Measurements from ENCODE around the gene CTBP2. TPM values are rescaled to one million over a fixed set of nuclear protein-coding genes. Genes with fewer than 3 reads are reported as not detected.

Gene CTBP2
- total RNA-seq, 1 experiment from 2014 or later: 212 TPM

DNA sequence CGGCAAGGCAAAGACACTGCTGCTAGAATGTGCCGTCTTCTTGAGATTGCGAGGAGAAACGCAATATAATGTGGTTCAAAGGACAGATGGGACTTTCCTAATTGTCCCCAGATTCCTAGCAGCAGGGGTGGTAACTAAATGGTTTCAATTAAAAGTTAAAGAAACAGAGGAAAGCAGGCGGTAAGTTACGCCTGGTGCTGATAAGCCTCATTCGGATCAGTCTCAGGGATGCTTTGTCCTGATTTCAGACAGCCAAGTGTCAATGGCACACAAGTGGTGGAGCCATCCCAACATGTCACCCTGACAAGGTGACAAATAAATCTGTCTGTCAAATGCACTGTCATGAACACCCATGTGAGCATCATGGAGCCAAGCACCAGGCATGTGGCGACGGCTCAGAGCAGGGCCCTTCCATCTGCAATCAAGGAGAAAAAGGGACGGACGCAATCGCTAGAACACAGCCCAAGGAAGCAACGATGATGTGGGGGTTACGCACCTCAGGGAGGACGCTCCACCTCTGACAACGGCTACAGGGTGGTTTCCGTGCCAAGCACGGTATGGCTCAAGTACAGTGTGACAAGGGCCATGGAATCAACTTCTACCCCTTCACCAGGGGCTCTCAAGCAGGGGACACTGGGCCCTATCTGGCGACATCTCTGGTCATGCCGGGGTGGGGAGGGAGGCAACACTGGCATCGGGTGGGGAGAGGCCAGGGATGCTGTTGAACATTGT, 66.2 kb downstream of the CTBP2 start:
- peaks cover 59 to 65% of the 10 kb centered on the region in 2 experiments for H3K4me1 Mint-ChIP-seq
- no CpG with 5 or more reads among the region's 21 CpGs for WGBS (ENCODE audit: extremely low coverage, insufficient read length, low lambda C conversion rate)

More for the DNA sequence above, 66.2 kb downstream of the CTBP2 start:
- no peak overlapping the region for H3K56ac ChIP-seq (ENCODE audit: insufficient read length, low read depth, low read length)
- no peak overlapping the region for H2AFZ ChIP-seq (ENCODE audit: low read length)
- no peak overlapping the region for H3K14ac ChIP-seq (ENCODE audit: insufficient read depth, low read length)
- Mint-ChIP-seq H3K9me3 (no peaks in the 10 kb centered on the region), H3K27me3 (ENCODE audit: low read depth) (no peaks in the 10 kb centered on the region), H3K36me3 (ENCODE audit: insufficient read depth in 1 of 3, low read depth in 3 of 3) (peaks cover 26 to 51% (median 38%) of the 10 kb centered on the region in 3 experiments; a peak in 6 of 7 replicates), H3K27ac (peak overlapping the region; percentile 16 to 73 (median 40); a peak in 3 of 7 replicates), H3K4me3 (no peak overlapping the region)
- no peak overlapping the region for H4K8ac ChIP-seq (replicated peaks; ENCODE audit: insufficient read length, low read depth, low read length)
- H3T11ph ChIP-seq (ENCODE audit: low read length): no peak overlapping the region
- no peaks in the 10 kb centered on the region for H3K9me3 ChIP-seq (ENCODE audit: control insufficient read depth, low read depth, low read length)
- H3K27me3 ChIP-seq (ENCODE audit: insufficient read depth, low read length): no peaks in the 10 kb centered on the region
- H2BK5ac ChIP-seq (ENCODE audit: insufficient read length, low read length): no peak overlapping the region
- H4K20me1 ChIP-seq (ENCODE audit: control insufficient read depth, insufficient read depth, insufficient read length): no peaks in the 10 kb centered on the region
- H4K5ac ChIP-seq (ENCODE audit: insufficient read length, low read depth, low read length): no peak overlapping the region
- H3K79me2 ChIP-seq (ENCODE audit: insufficient read depth, low read length): peaks cover 75% of the 10 kb centered on the region; the same call in 1 of the 2 replicates
- H3K4ac ChIP-seq (ENCODE audit: low read depth, low read length): no peak overlapping the region
- H3K27ac ChIP-seq (ENCODE audit: insufficient read length, low read depth, low read length): no peak overlapping the region
- H2BK15ac ChIP-seq (ENCODE audit: low read depth, low read length): no peak overlapping the region
- no peak overlapping the region for H3K4me2 ChIP-seq (ENCODE audit: insufficient read depth, insufficient read length, low read length)
- no peaks in the 10 kb centered on the region for H3K23me2 ChIP-seq (ENCODE audit: insufficient read length, low read depth, low read length, poor library complexity, severe bottlenecking)
- no peak overlapping the region for H2AK5ac ChIP-seq (ENCODE audit: insufficient read length, low read length)
- TF ChIP-seq, protein P1, sequence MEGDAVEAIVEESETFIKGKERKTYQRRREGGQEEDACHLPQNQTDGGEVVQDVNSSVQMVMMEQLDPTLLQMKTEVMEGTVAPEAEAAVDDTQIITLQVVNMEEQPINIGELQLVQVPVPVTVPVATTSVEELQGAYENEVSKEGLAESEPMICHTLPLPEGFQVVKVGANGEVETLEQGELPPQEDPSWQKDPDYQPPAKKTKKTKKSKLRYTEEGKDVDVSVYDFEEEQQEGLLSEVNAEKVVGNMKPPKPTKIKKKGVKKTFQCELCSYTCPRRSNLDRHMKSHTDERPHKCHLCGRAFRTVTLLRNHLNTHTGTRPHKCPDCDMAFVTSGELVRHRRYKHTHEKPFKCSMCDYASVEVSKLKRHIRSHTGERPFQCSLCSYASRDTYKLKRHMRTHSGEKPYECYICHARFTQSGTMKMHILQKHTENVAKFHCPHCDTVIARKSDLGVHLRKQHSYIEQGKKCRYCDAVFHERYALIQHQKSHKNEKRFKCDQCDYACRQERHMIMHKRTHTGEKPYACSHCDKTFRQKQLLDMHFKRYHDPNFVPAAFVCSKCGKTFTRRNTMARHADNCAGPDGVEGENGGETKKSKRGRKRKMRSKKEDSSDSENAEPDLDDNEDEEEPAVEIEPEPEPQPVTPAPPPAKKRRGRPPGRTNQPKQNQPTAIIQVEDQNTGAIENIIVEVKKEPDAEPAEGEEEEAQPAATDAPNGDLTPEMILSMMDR (conservative IDR thresholded peaks at IDR 0.05): no peak
- no peak overlapping the region for H4K91ac ChIP-seq (ENCODE audit: insufficient read length, low read depth, low read length)
- H2BK20ac ChIP-seq (ENCODE audit: low read depth, low read length, poor library complexity, severe bottlenecking): no peak overlapping the region
- H2BK12ac ChIP-seq (ENCODE audit: insufficient read length, low read depth, low read length): no peak overlapping the region
- no peak for DNase-seq
- H3K4me1 ChIP-seq (ENCODE audit: insufficient read depth, low read length): peaks cover 7% of the 10 kb centered on the region; the same call in 1 of the 2 replicates
- H3K9ac ChIP-seq (ENCODE audit: extremely low read depth, insufficient read length, low read length): no peak overlapping the region
- no peak overlapping the region for H3K18ac ChIP-seq (ENCODE audit: insufficient read length, low read depth, low read length)
- no peak overlapping the region for H3K23ac ChIP-seq (ENCODE audit: insufficient read length, low read depth, low read length)
- peaks cover 5% of the 10 kb centered on the region for H3K79me1 ChIP-seq (ENCODE audit: insufficient read depth, low read depth, low read length, poor library complexity, severe bottlenecking)
- no peak overlapping the region for H2BK120ac ChIP-seq (ENCODE audit: low read depth, low read length, poor library complexity, severe bottlenecking)
